Prostate gland (tissue), 2 donors: Measurements from ENCODE around the gene KCNG2. TPM values are rescaled to one million over a fixed set of nuclear protein-coding genes. Genes with fewer than 3 reads are reported as not detected.

Source experiments
- DNase-seq: peaks from one replicate; pipeline ENCODE4 v3.0.0-alpha.2; 2019; ENCODE audit warnings: low spot score
- H3K27ac ChIP-seq, 2 donors: fragments of 200-600 bp; sonication (generic); 2 replicates each; pipeline ENCODE4 v1.5.1; 2017 to 2019
- H3K27me3 ChIP-seq: fragments of 200-600 bp; sonication (generic); replicated peaks from 2 replicates; pipeline ENCODE4 v1.5.1; 2019; ENCODE audit not compliant: insufficient read depth
- H3K36me3 ChIP-seq, 2 donors: fragments of 200-600 bp; sonication (generic); 1 replicate in 1 of 2; 2 replicates in 1 of 2; pipeline versions ENCODE4 v1.5.1 to v1.8.1; 2017 to 2019
- H3K4me1 ChIP-seq: fragments of 200-600 bp; sonication (generic); replicated peaks from 2 replicates; pipeline ENCODE4 v1.5.1; 2019
- H3K4me3 ChIP-seq, 2 donors: fragments of 200-600 bp; sonication (generic); 2 replicates each; pipeline ENCODE4 v1.5.1; 2017 to 2019
- H3K9me3 ChIP-seq: fragments of 200-600 bp; sonication (generic); 2 replicates; pipeline ENCODE4 v1.5.1; 2017
- CTCF ChIP-seq, 4 experiments: fragments of 200-600 bp in 2 of 4; fragments of 450-650 bp in 2 of 4; sonication (generic) in 2 of 4; IDR thresholded peaks; 1 replicate in 3 of 4; 2 replicates in 1 of 4; pipeline ENCODE4 v1.5.1; 2016 to 2019; ENCODE audit warnings: antibody characterized with exemption in 4 of 4, mild to moderate bottlenecking in 2 of 4, moderate library complexity in 2 of 4
- POLR2A ChIP-seq: fragments of 450-650 bp; IDR thresholded peaks from one replicate; pipeline ENCODE4 v1.6.1; 2016; ENCODE audit warnings: antibody characterized with exemption, mild to moderate bottlenecking
- POLR2AphosphoS5 ChIP-seq: sonication (generic); formaldehyde crosslinking; IDR thresholded peaks from one replicate; pipeline ENCODE4 v1.6.1; 2017; ENCODE audit warnings: antibody characterized with exemption
- WGBS: methylation state at CpG from one replicate; pipeline ENCODE4 v1.1.5; 2018; 5-methylcytosine and 5-hydroxymethylcytosine counted together
- intact Hi-C: fragments of 100-400 bp; cut with DNase I; formaldehyde crosslinking; loops from one replicate; pipeline ENCODE4 v1.14.2; 2022
- total RNA-seq, 2 donors: library from RNA; depleted of rRNA; stranded (reverse); fragments of >200 nt; gene quantifications; one replicate each; pipeline ENCODE4 v1.1.0, GENCODE V29; 2016

Gene KCNG2
- total RNA-seq, 2 donors from 2014 or later = 3.7 TPM; not detected in 1

DNA sequence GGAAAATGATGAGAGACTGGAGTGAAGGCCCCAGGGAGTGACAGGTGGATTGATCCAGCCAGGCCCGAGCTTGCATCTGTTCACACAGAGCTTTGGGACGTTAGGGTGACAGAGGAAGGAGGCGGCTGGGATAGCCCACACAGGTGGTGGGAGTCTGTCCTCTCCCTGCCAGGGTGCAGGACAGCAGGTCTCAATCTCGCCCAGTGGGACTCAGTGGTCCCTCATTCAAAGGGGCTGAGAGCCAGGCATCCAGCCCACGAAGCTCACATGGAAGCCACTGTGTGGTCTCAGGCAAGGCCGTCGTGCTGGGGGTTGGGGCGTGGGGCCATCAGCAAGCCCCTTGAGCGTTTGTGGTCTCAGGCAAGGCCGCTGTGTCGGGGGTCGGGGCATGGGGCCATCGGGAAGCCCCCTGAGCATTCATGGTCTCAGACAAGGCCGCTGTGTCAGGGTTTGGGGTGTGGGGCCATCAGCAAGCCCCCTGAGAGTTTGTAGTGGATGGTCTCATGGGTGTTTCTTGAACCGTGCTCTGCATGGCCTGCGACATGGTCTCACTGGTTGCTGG, 8.3 kb downstream of the KCNG2 start:
- Histone ChIP-seq H3K9me3 (no peaks in the 10 kb centered on the region), H3K36me3 (no peaks in the 10 kb centered on the region), H3K4me1 (no peaks in the 10 kb centered on the region), H3K4me3 (no peak overlapping the region), H3K27ac (no peak overlapping the region), H3K27me3 (no peaks in the 10 kb centered on the region)
- TF ChIP-seq CTCF (IDR thresholded peaks at IDR 0.05) = no peak
- no peak for TF ChIP-seq POLR2AphosphoS5
- TF ChIP-seq POLR2A = no peak
- intact Hi-C loops = no loop called here
- 79% methylated on average over 6 of the region's 16 CpGs for WGBS
- DNase-seq = no peak

- WGBS = 91% methylated on average over 39 of the region's 43 CpGs
- Histone ChIP-seq H3K4me1 (no peaks in the 10 kb centered on the region), H3K4me3 (no peak overlapping the region), H3K27me3 (no peaks in the 10 kb centered on the region), H3K9me3 (no peaks in the 10 kb centered on the region), H3K27ac (no peak overlapping the region), H3K36me3 (no peaks in the 10 kb centered on the region)
- TF ChIP-seq CTCF (IDR thresholded peaks at IDR 0.05) = no peak
- TF ChIP-seq POLR2AphosphoS5 = no peak
- no peak for TF ChIP-seq POLR2A
- no peak for DNase-seq
- intact Hi-C loops = no loop called here
These were observed 9.5 kb downstream of the KCNG2 start for GRCh38 chr18:79806976-79807841.

GRCh38 chr18:79809482-79810192, 11.9 kb downstream of the KCNG2 start:
- no peaks in the 10 kb centered on the region for H3K9me3 ChIP-seq
- no peak for DNase-seq
- H3K27me3 ChIP-seq = no peaks in the 10 kb centered on the region
- no peak overlapping the region for H3K27ac ChIP-seq
- H3K4me1 ChIP-seq = no peaks in the 10 kb centered on the region
- intact Hi-C loops = no loop called here
- TF ChIP-seq POLR2AphosphoS5 (no peak), CTCF (IDR thresholded peaks at IDR 0.05) (no peak), POLR2A (no peak)
- H3K36me3 ChIP-seq = no peaks in the 10 kb centered on the region
- 92% methylated on average over 44 of the region's 44 CpGs for WGBS
- no peak overlapping the region for H3K4me3 ChIP-seq

DNA sequence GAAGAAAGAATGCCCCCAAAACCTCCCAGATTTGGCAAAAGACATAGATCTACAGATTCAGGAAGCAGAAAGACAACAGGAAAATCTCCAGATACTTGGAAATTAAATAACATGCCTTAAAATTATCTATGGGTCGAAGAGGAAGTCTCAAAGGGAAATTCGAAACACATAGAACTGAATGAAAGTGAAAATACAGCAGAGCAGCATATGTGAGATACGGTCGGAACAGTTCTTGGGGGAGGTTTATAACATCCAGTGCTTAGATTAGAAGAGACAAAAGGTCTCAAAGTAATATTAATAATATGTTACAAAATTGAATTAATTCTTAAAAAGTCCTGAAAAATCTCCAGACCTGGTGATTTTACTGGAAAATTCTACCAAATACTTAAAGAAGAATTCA, 14.3 kb downstream of the KCNG2 start:
- H3K4me1 ChIP-seq = no peaks in the 10 kb centered on the region
- intact Hi-C loops = no loop called here
- H3K36me3 ChIP-seq = no peaks in the 10 kb centered on the region
- no peak overlapping the region for H3K4me3 ChIP-seq
- H3K9me3 ChIP-seq = no peaks in the 10 kb centered on the region
- H3K27me3 ChIP-seq = peaks cover 2% of the 10 kb centered on the region
- 90% methylated on average over 4 of the region's 4 CpGs for WGBS
- DNase-seq = no peak
- TF ChIP-seq POLR2AphosphoS5 (no peak), CTCF (IDR thresholded peaks at IDR 0.05) (no peak), POLR2A (no peak)
- H3K27ac ChIP-seq = no peak overlapping the region
